Measurements from ENCODE around the gene CCDC192. TPM values are rescaled to one million over a fixed set of nuclear protein-coding genes. Genes with fewer than 3 reads are reported as not detected.

CCDC192 gene
- total and polyA plus RNA-seq, 10 of the 15 experiments (the other 5 are each of a cell fraction or from before 2014, with no cell fraction given): 0.20 to 0.79 (median 0.32) TPM; not detected in 4

GRCh38 chr5:127810017-127810416, 106.8 kb downstream of the CCDC192 start:
- no peak overlapping the region for H3K4me2 ChIP-seq (ENCODE audit: control insufficient read depth, insufficient read depth)
- no peaks in the 10 kb centered on the region for H4K20me1 ChIP-seq (ENCODE audit: control insufficient read depth, insufficient read depth)
- ChIA-PET RAD21 (ENCODE audit: unreplicated experiment) (interaction anchor here (1.2 kb wide), 1 partner anchor 11 kb away, joined by 3 read pairs; no protein-coding TSS in a partner anchor), CTCF (interaction anchor here (1.3 kb wide), 1 partner anchor 15 kb away, joined by 3 read pairs; no protein-coding TSS in a partner anchor), SMC1A (ENCODE audit: uncharacterized antibody, unreplicated experiment) (interaction anchor here (2.3 to 3.6 kb wide), 2 partner anchors 11 to 16 kb away, joined by 8 to 9 read pairs; no protein-coding TSS in a partner anchor), POLR2A (interaction anchor here (0.7 kb wide), 1 partner anchor 93 kb away, joined by 3 read pairs; no protein-coding TSS in a partner anchor)
- WGBS (ENCODE audit: insufficient coverage, insufficient replicate concordance, low lambda C conversion rate, missing lambda C conversion rate): 0% methylated on average over 1 of the region's 1 CpG
- H3K27me3 ChIP-seq (replicated peaks in 1 of 2; ENCODE audit: control insufficient read depth in 2 of 2, insufficient read depth in 2 of 2, low read length in 1 of 2): peaks cover 0 to 2% of the 10 kb centered on the region in 2 experiments; a peak in 1 of 4 replicates
- no peak for DNase-seq (ENCODE audit: low read depth, low spot score)
- in situ Hi-C loops (cut with MboI) (no loop called here), intact Hi-C loops (cut with micrococcal nuclease; ENCODE audit: unreplicated experiment) (no loop called here)
- H3K4me3 ChIP-seq: no peak overlapping the region
- FAIRE-seq: no peak
- H3K4me1 ChIP-seq (ENCODE audit: control insufficient read depth, insufficient read depth, low read length): no peaks in the 10 kb centered on the region
- H3K27ac ChIP-seq (ENCODE audit: control insufficient read depth, insufficient read depth): no peak overlapping the region
- H3K9ac ChIP-seq (ENCODE audit: control insufficient read depth, insufficient read depth, low read length): no peak overlapping the region
- no peaks in the 10 kb centered on the region for H3K36me3 ChIP-seq (ENCODE audit: control insufficient read depth in 2 of 2, insufficient read depth in 2 of 2, low read length in 1 of 2)
- no peak overlapping the region for H2AFZ ChIP-seq (ENCODE audit: control insufficient read depth, low read depth, low read length)
- no peaks in the 10 kb centered on the region for H3K79me2 ChIP-seq (ENCODE audit: control insufficient read depth, insufficient read depth, low read length)
- no peaks in the 10 kb centered on the region for H3K9me3 ChIP-seq (replicated peaks; ENCODE audit: control insufficient read depth, insufficient read depth, low read length)
- ATAC-seq: no peak
- BruUV-seq (replicated peaks): no TSS peak
- TF ChIP-seq CTCF (IDR thresholded peaks at IDR 0.05 in 2 of 3, conservative IDR thresholded peaks at IDR 0.05 in 1 of 3; ENCODE audit: control insufficient read depth in 2 of 3, extremely low read depth in 1 of 3, insufficient read depth in 1 of 3, low read depth in 3 of 3, low read length in 3 of 3) (no peak), RBBP5 (conservative IDR thresholded peaks at IDR 0.05) (no peak), KLF5 (IDR thresholded peaks at IDR 0.05; ENCODE audit: partially characterized antibody) (no peak), EZH2 (IDR thresholded peaks at IDR 0.05; ENCODE audit: borderline replicate concordance, control insufficient read depth, low read depth, low read length) (no peak), NFXL1 (IDR thresholded peaks at IDR 0.05; ENCODE audit: borderline replicate concordance) (no peak), NBN (IDR thresholded peaks at IDR 0.05) (no peak), NR2C2 (IDR thresholded peaks at IDR 0.05; ENCODE audit: borderline replicate concordance, control insufficient read depth, insufficient read length, low read depth) (no peak), ZNF207 (IDR thresholded peaks at IDR 0.05; ENCODE audit: borderline replicate concordance) (no peak), HSF1 (IDR thresholded peaks at IDR 0.05; ENCODE audit: low read depth, low read length) (no peak), BCLAF1 (IDR thresholded peaks at IDR 0.05) (no peak), BMI1 (IDR thresholded peaks at IDR 0.05; ENCODE audit: borderline replicate concordance) (no peak), RB1 (IDR thresholded peaks at IDR 0.05; ENCODE audit: borderline replicate concordance) (no peak), NFIC (IDR thresholded peaks at IDR 0.05; ENCODE audit: low read depth, low read length) (no peak), ZNF592 (IDR thresholded peaks at IDR 0.05) (no peak)

Data from GM12878 (cell line).